ENCODE data around the gene ELK4.

The ELK4 gene

DNA sequence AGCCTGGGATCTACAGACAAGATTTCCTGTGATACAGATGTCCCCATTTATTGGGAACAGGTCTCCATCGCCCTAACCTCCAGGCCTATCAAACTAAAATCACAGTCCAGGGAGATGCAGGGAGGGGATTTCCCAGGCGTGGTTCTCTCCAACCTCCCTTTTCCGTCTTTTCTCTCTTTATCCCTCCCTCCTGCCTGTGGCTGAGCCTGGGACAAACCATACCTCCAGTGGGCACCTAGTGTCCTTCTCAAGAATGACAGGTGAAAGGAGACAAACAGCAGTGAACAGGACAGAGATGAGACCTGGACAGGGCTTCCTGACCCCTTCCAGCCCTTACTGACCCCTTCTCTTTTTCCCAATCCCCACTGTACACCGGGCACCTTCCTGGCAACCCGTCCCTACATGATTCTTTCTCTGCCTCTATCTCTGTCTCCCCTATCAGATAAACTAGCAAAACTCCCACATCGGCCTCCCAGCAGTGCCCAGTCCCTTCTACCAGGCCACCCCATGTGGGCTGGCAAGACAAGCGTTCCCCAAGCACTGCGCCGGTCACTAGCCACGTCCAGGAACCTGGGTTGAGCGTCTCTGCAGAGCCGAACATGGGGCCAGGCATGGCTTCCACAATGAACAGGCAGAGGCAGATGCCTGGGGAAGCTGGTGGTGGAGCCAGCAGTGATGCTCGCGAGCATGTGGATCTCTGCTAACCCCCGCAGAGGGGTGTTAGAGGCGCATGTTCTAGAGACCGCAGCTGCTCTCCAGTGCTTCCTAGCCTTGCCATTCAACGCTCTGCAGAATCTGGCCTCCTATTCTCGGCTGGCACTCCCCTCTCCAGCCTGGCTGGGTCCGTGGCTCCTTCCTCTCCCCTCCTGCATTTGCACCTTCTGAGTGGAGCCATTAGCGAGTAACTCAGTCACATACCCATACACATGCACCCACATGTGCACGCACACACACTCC is 54.7 kb downstream of the ELK4 start:
- no peak for TF ChIP-seq NFIC (IDR thresholded peaks at IDR 0.05)
- no peak for TF ChIP-seq TAF1 (IDR thresholded peaks at IDR 0.05; ENCODE audit: low read depth)
- no peak for TF ChIP-seq MAX (IDR thresholded peaks at IDR 0.05)
- TF ChIP-seq TEAD4 (IDR thresholded peaks at IDR 0.05): no peak
- no peak for TF ChIP-seq ZBTB7A (IDR thresholded peaks at IDR 0.05; ENCODE audit: low read depth)
- no peak for TF ChIP-seq RAD21 (IDR thresholded peaks at IDR 0.05; ENCODE audit: low read depth)
- no peak for TF ChIP-seq FOXM1 (IDR thresholded peaks at IDR 0.05; ENCODE audit: borderline replicate concordance, low read depth)
- no peak for TF ChIP-seq EP300 (IDR thresholded peaks at IDR 0.05; ENCODE audit: borderline replicate concordance)
- TF ChIP-seq YY1 (IDR thresholded peaks at IDR 0.05; ENCODE audit: low read depth): no peak
- TF ChIP-seq, protein P1, sequence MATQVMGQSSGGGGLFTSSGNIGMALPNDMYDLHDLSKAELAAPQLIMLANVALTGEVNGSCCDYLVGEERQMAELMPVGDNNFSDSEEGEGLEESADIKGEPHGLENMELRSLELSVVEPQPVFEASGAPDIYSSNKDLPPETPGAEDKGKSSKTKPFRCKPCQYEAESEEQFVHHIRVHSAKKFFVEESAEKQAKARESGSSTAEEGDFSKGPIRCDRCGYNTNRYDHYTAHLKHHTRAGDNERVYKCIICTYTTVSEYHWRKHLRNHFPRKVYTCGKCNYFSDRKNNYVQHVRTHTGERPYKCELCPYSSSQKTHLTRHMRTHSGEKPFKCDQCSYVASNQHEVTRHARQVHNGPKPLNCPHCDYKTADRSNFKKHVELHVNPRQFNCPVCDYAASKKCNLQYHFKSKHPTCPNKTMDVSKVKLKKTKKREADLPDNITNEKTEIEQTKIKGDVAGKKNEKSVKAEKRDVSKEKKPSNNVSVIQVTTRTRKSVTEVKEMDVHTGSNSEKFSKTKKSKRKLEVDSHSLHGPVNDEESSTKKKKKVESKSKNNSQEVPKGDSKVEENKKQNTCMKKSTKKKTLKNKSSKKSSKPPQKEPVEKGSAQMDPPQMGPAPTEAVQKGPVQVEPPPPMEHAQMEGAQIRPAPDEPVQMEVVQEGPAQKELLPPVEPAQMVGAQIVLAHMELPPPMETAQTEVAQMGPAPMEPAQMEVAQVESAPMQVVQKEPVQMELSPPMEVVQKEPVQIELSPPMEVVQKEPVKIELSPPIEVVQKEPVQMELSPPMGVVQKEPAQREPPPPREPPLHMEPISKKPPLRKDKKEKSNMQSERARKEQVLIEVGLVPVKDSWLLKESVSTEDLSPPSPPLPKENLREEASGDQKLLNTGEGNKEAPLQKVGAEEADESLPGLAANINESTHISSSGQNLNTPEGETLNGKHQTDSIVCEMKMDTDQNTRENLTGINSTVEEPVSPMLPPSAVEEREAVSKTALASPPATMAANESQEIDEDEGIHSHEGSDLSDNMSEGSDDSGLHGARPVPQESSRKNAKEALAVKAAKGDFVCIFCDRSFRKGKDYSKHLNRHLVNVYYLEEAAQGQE (IDR thresholded peaks at IDR 0.05; ENCODE audit: low read depth): no peak
- no peak for TF ChIP-seq CEBPB (IDR thresholded peaks at IDR 0.05)

DNA sequence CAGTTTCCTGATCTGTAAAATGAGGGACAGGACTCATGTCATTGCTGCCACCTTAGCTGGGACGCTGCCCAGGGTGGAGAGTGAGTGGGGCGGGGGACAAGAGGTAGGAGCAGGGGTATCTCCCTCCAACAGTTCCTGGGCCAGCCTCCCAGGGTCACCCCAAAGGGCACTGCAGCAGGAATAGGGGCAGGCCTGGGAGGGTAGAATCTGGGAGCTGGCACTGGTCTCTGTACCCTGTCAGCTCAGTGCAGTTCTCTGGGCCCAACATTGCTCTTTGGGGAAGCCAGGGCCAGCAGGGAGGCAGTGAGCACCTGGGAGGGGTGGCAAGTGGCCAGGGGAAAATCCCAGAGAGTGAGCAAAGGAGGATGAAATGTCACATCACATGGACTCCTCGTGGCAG is 55.8 kb downstream of the ELK4 start:
- TF ChIP-seq, protein P1 (IDR thresholded peaks at IDR 0.05; ENCODE audit: low read depth): no peak
- TF ChIP-seq TAF1 (IDR thresholded peaks at IDR 0.05; ENCODE audit: low read depth): no peak
- TF ChIP-seq EGR1 (IDR thresholded peaks at IDR 0.05): no peak
- no peak for TF ChIP-seq EP300 (IDR thresholded peaks at IDR 0.05; ENCODE audit: borderline replicate concordance)
- TF ChIP-seq, protein P2, sequence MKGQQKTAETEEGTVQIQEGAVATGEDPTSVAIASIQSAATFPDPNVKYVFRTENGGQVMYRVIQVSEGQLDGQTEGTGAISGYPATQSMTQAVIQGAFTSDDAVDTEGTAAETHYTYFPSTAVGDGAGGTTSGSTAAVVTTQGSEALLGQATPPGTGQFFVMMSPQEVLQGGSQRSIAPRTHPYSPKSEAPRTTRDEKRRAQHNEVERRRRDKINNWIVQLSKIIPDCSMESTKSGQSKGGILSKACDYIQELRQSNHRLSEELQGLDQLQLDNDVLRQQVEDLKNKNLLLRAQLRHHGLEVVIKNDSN (IDR thresholded peaks at IDR 0.05): no peak
- TF ChIP-seq MAX (IDR thresholded peaks at IDR 0.05): no peak
- no peak for TF ChIP-seq NFIC (IDR thresholded peaks at IDR 0.05)
- no peak for TF ChIP-seq YY1 (IDR thresholded peaks at IDR 0.05; ENCODE audit: low read depth)
- TF ChIP-seq FOXM1 (IDR thresholded peaks at IDR 0.05; ENCODE audit: borderline replicate concordance, low read depth): no peak
- TF ChIP-seq TCF12 (IDR thresholded peaks at IDR 0.05; ENCODE audit: low read depth): no peak
- no peak for TF ChIP-seq ZBTB7A (IDR thresholded peaks at IDR 0.05; ENCODE audit: low read depth)
- no peak for TF ChIP-seq TEAD4 (IDR thresholded peaks at IDR 0.05)
- TF ChIP-seq CREB1 (IDR thresholded peaks at IDR 0.05; ENCODE audit: low read depth): no peak
- TF ChIP-seq CEBPB (IDR thresholded peaks at IDR 0.05): no peak
- no peak for TF ChIP-seq RAD21 (IDR thresholded peaks at IDR 0.05; ENCODE audit: low read depth)

- TF ChIP-seq CREB1 (IDR thresholded peaks at IDR 0.05; ENCODE audit: low read depth) (no peak), TEAD4 (IDR thresholded peaks at IDR 0.05) (no peak), EGR1 (IDR thresholded peaks at IDR 0.05) (no peak), EP300 (IDR thresholded peaks at IDR 0.05; ENCODE audit: borderline replicate concordance) (no peak), CEBPB (IDR thresholded peaks at IDR 0.05) (no peak), TCF12 (IDR thresholded peaks at IDR 0.05; ENCODE audit: low read depth) (no peak), RAD21 (IDR thresholded peaks at IDR 0.05; ENCODE audit: low read depth) (no peak), NFIC (IDR thresholded peaks at IDR 0.05) (no peak), FOXM1 (IDR thresholded peaks at IDR 0.05; ENCODE audit: borderline replicate concordance, low read depth) (no peak), ZBTB7A (IDR thresholded peaks at IDR 0.05; ENCODE audit: low read depth) (no peak), TAF1 (IDR thresholded peaks at IDR 0.05; ENCODE audit: low read depth) (no peak)
- TF ChIP-seq, protein P2 (IDR thresholded peaks at IDR 0.05): no peak
- TF ChIP-seq, protein P1 (IDR thresholded peaks at IDR 0.05; ENCODE audit: low read depth): no peak
These were observed 56.4 kb downstream of the ELK4 start for GRCh38 chr1:205575294-205575885.

All from Ishikawa (cell line).